Transverse colon (tissue), 3 donors: ENCODE results near the gene CTU1.

Experiments used
- CTCF ChIP-seq, 5 experiments: fragments of 200-600 bp in 3 of 5; fragments of 450-650 bp in 2 of 5; sonication (generic) in 3 of 5; IDR thresholded peaks; 1 replicate in 2 of 5; 2 replicates in 3 of 5; pipeline ENCODE4 v1.5.1; 2016 to 2017; ENCODE audit warnings: antibody characterized with exemption in 5 of 5, inconsistent platforms in 3 of 5, mild to moderate bottlenecking in 2 of 5, moderate library complexity in 1 of 5
- POLR2A ChIP-seq: fragments of 450-650 bp; IDR thresholded peaks from one replicate; pipeline ENCODE4 v1.6.1; 2016; ENCODE audit warnings: antibody characterized with exemption, mild to moderate bottlenecking, moderate library complexity

GRCh38 chr19:51102991-51103390 lies 5.2 kb downstream of the CTU1 start:
- no peak for TF ChIP-seq POLR2A
- TF ChIP-seq CTCF (IDR thresholded peaks at IDR 0.05): no peak
